ENCODE measurements around the gene TOR4A. TPM values are rescaled to one million over a fixed set of nuclear protein-coding genes. Genes with fewer than 3 reads are reported as not detected.

TOR4A gene
- total RNA-seq, 3 donors from 2014 or later: 3.2 to 4.0 (median 3.6) TPM

GRCh38 chr9:137279741-137280473 is 2.4 kb downstream of the TOR4A start:
- Mint-ChIP-seq H3K36me3 (ENCODE audit: insufficient read depth) (peaks cover 2% of the 10 kb centered on the region), H3K4me3 (no peak overlapping the region), H3K4me1 (ENCODE audit: low read depth) (peaks cover 13% of the 10 kb centered on the region), H3K27me3 (ENCODE audit: low read depth) (peaks cover 7% of the 10 kb centered on the region), H3K9me3 (no peaks in the 10 kb centered on the region)
- DNase-seq (no peak), ATAC-seq (no peak)

DNA sequence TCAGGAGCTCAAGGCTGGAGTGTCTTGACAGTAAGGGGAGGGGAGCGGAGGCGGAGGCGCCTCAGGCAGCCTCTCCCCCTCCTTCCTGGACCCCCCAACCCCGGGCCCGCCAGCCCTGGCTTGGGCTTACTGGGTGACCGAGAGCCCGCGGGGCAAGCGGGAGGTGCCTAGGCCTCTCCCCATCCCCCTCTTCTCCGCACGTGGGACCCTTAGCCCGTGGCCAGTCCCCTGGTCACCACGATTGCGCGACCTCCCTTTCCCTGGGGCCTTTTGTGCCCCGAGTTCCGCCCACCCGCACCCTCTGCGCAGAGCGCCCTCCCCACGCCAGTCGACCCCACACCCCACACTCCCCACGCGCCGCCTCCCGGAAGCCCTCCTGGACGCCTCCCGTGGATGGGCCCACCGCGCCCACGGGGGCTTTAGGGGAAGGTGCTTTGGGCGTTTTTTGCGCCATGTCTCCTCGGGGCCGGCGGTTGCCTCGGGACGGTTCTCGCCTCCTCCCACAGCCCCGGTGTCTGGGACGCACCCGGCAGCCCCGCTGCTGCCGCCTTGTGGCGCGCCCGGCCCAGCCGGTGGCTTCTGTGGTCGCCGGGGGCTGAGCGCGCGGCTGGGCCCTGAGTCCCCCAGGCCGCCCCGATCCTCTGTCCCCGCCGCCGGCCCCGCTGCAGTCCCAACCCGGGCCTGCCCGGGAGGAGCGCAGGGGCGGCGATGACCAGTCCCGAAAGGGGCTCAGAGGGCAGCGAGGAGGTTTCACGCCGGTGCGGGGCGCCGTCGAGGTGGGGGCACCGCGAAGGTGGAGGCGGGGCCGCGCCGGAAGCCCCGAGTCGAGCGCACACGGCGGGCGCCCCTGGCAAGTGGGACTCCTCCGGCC is 3.2 kb downstream of the TOR4A start:
- H3K4me3 Mint-ChIP-seq: no peak overlapping the region
- peaks cover 2% of the 10 kb centered on the region for H3K36me3 Mint-ChIP-seq (ENCODE audit: insufficient read depth)
- peaks cover 9% of the 10 kb centered on the region for H3K4me1 Mint-ChIP-seq (ENCODE audit: low read depth)
- H3K9me3 Mint-ChIP-seq: no peaks in the 10 kb centered on the region
- ATAC-seq (peak in 1 of 2 donors; percentile 23), DNase-seq (no peak)
- H3K27me3 Mint-ChIP-seq (ENCODE audit: low read depth): peaks cover 7% of the 10 kb centered on the region

GRCh38 chr9:137281345-137282116 is 4.0 kb downstream of the TOR4A start:
- H3K9me3 Mint-ChIP-seq: no peaks in the 10 kb centered on the region
- ATAC-seq (no peak), DNase-seq (no peak)
- no peak overlapping the region for H3K4me3 Mint-ChIP-seq
- H3K27me3 Mint-ChIP-seq (ENCODE audit: low read depth): peaks cover 7% of the 10 kb centered on the region
- H3K4me1 Mint-ChIP-seq (ENCODE audit: low read depth): peaks cover 8% of the 10 kb centered on the region
- H3K36me3 Mint-ChIP-seq (ENCODE audit: insufficient read depth): peaks cover 2% of the 10 kb centered on the region

DNA sequence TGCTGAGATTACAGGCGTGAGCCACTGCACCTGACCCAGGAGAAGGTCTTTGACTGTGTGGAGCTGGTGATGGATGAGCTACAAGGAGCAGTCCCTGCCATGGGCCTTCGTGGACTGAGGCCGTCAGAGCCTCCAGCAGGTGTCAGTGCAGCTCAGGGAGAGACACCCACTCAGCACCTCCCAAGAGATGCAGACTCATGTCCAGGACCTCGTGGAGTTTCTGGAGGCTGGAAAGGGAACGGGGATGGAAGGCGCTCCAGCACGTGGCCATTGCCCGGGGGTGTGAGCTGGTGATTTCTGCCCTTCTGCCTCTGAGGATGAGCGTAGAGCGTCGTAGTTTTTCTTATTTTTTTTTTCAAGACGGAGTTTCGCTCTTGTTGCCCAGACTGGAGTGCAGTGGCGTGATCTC is 9.5 kb downstream of the TOR4A start:
- Mint-ChIP-seq H3K9me3 (no peaks in the 10 kb centered on the region), H3K4me3 (no peak overlapping the region), H3K27me3 (ENCODE audit: low read depth) (peaks cover 5% of the 10 kb centered on the region), H3K4me1 (ENCODE audit: low read depth) (peaks cover 2% of the 10 kb centered on the region), H3K36me3 (ENCODE audit: insufficient read depth) (peaks cover 2% of the 10 kb centered on the region)
- ATAC-seq: peak in 1 of 2 donors; percentile 46
- DNase-seq: no peak

- Mint-ChIP-seq H3K9me3 (no peaks in the 10 kb centered on the region), H3K36me3 (ENCODE audit: insufficient read depth) (no peaks in the 10 kb centered on the region), H3K27me3 (ENCODE audit: low read depth) (peaks cover 26% of the 10 kb centered on the region), H3K4me3 (no peak overlapping the region), H3K4me1 (ENCODE audit: low read depth) (peaks cover 9% of the 10 kb centered on the region)
- ATAC-seq: no peak
- DNase-seq: no peak
Measured at GRCh38 chr9:137293094-137293481, 15.6 kb downstream of the TOR4A start.

- Mint-ChIP-seq H3K4me3 (no peak overlapping the region), H3K36me3 (ENCODE audit: insufficient read depth) (no peaks in the 10 kb centered on the region), H3K27me3 (ENCODE audit: low read depth) (peaks cover 29% of the 10 kb centered on the region), H3K4me1 (ENCODE audit: low read depth) (peaks cover 9% of the 10 kb centered on the region), H3K9me3 (no peaks in the 10 kb centered on the region)
- ATAC-seq: no peak
- DNase-seq: no peak
Measured at GRCh38 chr9:137293482-137294090, 16.1 kb downstream of the TOR4A start.

DNA sequence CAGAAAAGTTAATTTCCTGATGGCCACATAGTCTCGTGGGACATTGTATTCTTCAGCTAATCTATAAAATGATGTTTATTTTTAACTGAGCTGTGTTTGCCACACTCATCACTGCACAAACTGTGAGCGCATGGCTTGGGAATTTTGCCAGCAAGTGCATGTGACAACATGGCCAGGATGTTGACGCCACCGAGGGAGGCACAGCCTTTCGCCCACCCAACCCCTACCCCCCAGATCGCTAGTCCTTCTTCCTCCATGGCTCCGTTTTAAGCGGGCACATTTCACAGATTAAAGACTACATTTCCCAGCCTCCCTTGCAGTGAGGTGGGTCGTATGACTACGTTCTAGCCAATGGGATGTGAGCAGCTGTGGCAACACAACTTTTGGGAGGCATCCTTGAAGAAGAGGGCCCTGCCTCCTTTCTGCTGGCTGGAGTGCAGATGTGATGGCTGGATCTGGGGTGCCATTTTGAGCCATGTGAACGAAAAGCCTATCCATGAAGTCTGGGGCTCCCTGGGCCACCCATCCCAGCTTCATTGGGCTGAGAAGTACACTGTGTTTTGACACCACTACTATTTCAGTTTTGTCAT is 16.7 kb downstream of the TOR4A start:
- peak overlapping the region; percentile 45 for H3K4me3 Mint-ChIP-seq
- DNase-seq: no peak

DNA sequence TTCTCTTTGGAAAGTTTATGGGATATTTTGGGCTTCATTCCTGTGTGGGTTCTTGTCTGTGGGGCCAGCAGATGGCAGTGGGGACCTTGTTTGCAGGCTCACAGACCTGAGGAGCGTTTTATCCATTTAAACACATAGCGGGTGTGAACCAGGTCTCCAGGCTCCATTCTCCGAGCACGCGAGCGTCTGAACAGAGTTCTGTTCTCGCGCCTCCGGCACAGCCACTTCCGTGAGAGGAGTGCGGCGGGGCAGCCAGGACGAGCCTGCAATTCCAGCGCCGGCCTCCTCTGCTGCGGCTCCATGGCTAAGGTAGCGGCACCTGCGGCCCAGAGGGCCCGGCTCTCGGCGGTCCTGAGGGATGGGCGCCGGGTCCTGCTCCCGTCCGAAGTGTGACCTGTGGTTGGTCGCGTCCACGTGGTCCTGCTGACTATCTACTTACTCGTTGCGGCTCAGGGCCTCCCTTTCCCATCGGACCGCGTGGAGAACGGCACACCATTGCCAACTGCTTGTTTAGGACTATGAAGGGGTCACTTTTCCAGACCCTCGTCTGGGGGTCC is 17.2 kb downstream of the TOR4A start:
- Mint-ChIP-seq H3K9me3 (no peaks in the 10 kb centered on the region), H3K4me3 (peak overlapping the region; percentile 45), H3K27me3 (ENCODE audit: low read depth) (peaks cover 30% of the 10 kb centered on the region), H3K36me3 (ENCODE audit: insufficient read depth) (no peaks in the 10 kb centered on the region), H3K4me1 (ENCODE audit: low read depth) (peaks cover 10% of the 10 kb centered on the region)
- peak; percentile 32 to 54 for ATAC-seq
- DNase-seq: no peak

More for the DNA sequence above, 16.7 kb downstream of the TOR4A start:
- Mint-ChIP-seq H3K27me3 (ENCODE audit: low read depth) (peaks cover 30% of the 10 kb centered on the region), H3K36me3 (ENCODE audit: insufficient read depth) (no peaks in the 10 kb centered on the region), H3K9me3 (no peaks in the 10 kb centered on the region), H3K4me1 (ENCODE audit: low read depth) (peaks cover 9% of the 10 kb centered on the region)
- ATAC-seq: peak; percentile 60 to 65

- Mint-ChIP-seq H3K4me1 (ENCODE audit: low read depth) (peaks cover 12% of the 10 kb centered on the region), H3K36me3 (ENCODE audit: insufficient read depth) (no peaks in the 10 kb centered on the region), H3K9me3 (no peaks in the 10 kb centered on the region), H3K27me3 (ENCODE audit: low read depth) (peaks cover 34% of the 10 kb centered on the region), H3K4me3 (peak overlapping the region; percentile 16)
- ATAC-seq (peak; percentile 88 to 90), DNase-seq (no peak)
Measured at GRCh38 chr9:137295238-137295811, 17.8 kb downstream of the TOR4A start.

- peak; percentile 18 to 27 for ATAC-seq
- Mint-ChIP-seq H3K27me3 (ENCODE audit: low read depth) (peaks cover 37% of the 10 kb centered on the region), H3K36me3 (ENCODE audit: insufficient read depth) (no peaks in the 10 kb centered on the region), H3K9me3 (no peaks in the 10 kb centered on the region), H3K4me3 (peak overlapping the region; percentile 54), H3K4me1 (ENCODE audit: low read depth) (peaks cover 16% of the 10 kb centered on the region)
- no peak for DNase-seq
Measured at GRCh38 chr9:137295849-137296669, 18.5 kb downstream of the TOR4A start.

GRCh38 chr9:137296670-137297664 is 19.4 kb downstream of the TOR4A start:
- ATAC-seq: no peak
- Mint-ChIP-seq H3K4me3 (peak overlapping the region; percentile 54), H3K27me3 (ENCODE audit: low read depth) (peaks cover 37% of the 10 kb centered on the region), H3K4me1 (ENCODE audit: low read depth) (peaks cover 16% of the 10 kb centered on the region), H3K36me3 (ENCODE audit: insufficient read depth) (no peaks in the 10 kb centered on the region), H3K9me3 (no peaks in the 10 kb centered on the region)
- no peak for DNase-seq

DNA sequence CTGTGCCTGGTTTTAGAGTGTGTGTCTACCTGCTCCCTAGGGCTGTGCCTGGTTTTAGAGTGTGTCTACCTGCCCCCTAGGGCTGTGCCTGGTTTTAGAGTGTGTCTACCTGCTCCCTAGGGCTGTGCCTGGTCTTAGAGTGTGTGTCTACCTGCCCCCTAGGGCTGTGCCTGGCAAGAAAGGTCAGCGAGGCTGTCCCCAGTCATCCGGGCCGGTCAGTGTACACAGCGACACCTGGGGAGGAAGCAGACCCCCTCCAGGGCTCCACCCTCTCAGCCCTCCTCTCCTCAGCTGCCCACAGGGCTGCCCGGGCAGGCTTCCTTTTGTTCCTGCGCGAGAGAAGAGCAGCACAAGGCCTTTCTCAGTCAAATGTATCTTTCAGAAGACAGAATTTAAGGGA is 20.4 kb downstream of the TOR4A start:
- H3K4me1 Mint-ChIP-seq (ENCODE audit: low read depth): peaks cover 16% of the 10 kb centered on the region
- no peaks in the 10 kb centered on the region for H3K36me3 Mint-ChIP-seq (ENCODE audit: insufficient read depth)
- peaks cover 35% of the 10 kb centered on the region for H3K27me3 Mint-ChIP-seq (ENCODE audit: low read depth)
- DNase-seq: no peak
- H3K9me3 Mint-ChIP-seq: no peaks in the 10 kb centered on the region
- no peak for ATAC-seq
- no peak overlapping the region for H3K4me3 Mint-ChIP-seq

Data from activated T-cell treated with anti-CD3 and anti-CD28 coated beads, Interleukin-2, amount 50 U/mL, for 4 hours (primary cell).